ENCODE data around the gene BCAS3. TPM values are rescaled to one million over a fixed set of nuclear protein-coding genes. Genes with fewer than 3 reads are reported as not detected.

The BCAS3 gene
- total and polyA plus RNA-seq, 2 experiments from 2014 or later, result 18.0 to 20.2 TPM

DNA sequence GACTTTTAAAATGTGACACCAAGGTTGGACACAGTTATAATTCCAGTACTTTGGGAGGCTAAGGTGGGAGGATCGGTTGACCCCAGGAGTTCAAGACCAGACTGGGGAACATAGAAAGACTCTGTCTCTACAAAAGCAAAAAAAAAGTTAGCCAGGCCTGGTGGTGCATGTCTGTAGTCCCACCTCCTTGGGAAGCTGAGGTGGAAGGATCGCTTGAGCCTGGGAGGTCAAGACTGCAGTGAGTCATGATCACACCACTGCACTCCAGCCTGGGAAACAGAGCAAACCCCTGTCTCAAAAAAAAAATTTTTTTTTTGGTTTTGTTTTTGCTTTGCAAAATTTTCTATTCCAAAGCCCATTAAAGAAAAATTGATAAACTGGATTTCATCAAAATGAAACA is 281.4 kb downstream of the BCAS3 start:
- Histone ChIP-seq H3K4me3 (no peak overlapping the region), H3K27me3 (replicated peaks; ENCODE audit: insufficient read depth) (no peaks in the 10 kb centered on the region), H3K79me2 (ENCODE audit: insufficient read depth) (no peaks in the 10 kb centered on the region), H2AFZ (no peak overlapping the region), H3K4me1 (ENCODE audit: insufficient read depth) (no peaks in the 10 kb centered on the region), H3K9ac (no peak overlapping the region), H3F3A (ENCODE audit: insufficient read depth) (no peaks in the 10 kb centered on the region), H3K27ac (no peak overlapping the region), H4K20me1 (ENCODE audit: insufficient read depth) (no peaks in the 10 kb centered on the region), H3K36me3 (ENCODE audit: low read depth) (no peaks in the 10 kb centered on the region), H3K4me2 (ENCODE audit: unreplicated experiment) (no peak overlapping the region), H3K9me2 (ENCODE audit: insufficient read depth) (no peaks in the 10 kb centered on the region), H3K9me3 (ENCODE audit: low read depth) (no peaks in the 10 kb centered on the region)
- TF ChIP-seq EZH2phosphoT487 (IDR thresholded peaks at IDR 0.05; ENCODE audit: insufficient read depth, low read depth), result no peak
- TF ChIP-seq EZH2 (IDR thresholded peaks at IDR 0.05; ENCODE audit: insufficient read depth, poor library complexity, severe bottlenecking), result no peak
- WGBS, 2 experiments (ENCODE audit: low coverage in 1 of 2, low lambda C conversion rate in 2 of 2, missing lambda C conversion rate in 2 of 2), result 97 to 100% methylated on average over 2 of the region's 2 CpGs
- DNase-seq, result no peak
- in situ Hi-C loops (cut with MboI), result loop anchor here (25.0 kb wide), 1 partner anchor 603 kb away; no protein-coding TSS in a partner anchor

DNA sequence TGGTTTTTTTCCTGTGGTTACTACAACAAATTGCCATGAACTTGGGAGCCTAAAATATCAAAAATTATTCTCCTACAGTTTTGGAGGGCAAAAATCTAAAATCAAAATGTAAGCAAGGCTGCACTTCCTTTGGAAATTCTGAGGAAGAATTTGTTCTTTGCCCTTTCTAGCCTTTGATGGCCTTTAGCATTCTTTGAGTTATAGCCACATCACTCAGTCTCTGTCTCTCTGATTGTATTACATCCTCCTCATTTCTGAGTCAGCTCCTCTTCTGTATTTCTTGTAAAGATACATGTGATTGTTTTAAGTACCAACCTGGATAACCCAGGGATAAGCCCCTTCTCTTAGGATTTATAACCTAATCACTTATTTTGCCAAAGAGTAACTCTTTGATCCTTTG is 282.0 kb downstream of the BCAS3 start:
- no peaks in the 10 kb centered on the region for H3K79me2 ChIP-seq (ENCODE audit: insufficient read depth)
- H3K9ac ChIP-seq, result no peak overlapping the region
- no peaks in the 10 kb centered on the region for H3K36me3 ChIP-seq (ENCODE audit: low read depth)
- H4K20me1 ChIP-seq (ENCODE audit: insufficient read depth), result no peaks in the 10 kb centered on the region
- no peak overlapping the region for H2AFZ ChIP-seq
- H3K9me2 ChIP-seq (ENCODE audit: insufficient read depth), result no peaks in the 10 kb centered on the region
- H3K27me3 ChIP-seq (replicated peaks; ENCODE audit: insufficient read depth), result no peaks in the 10 kb centered on the region
- no peak for TF ChIP-seq EZH2phosphoT487 (IDR thresholded peaks at IDR 0.05; ENCODE audit: insufficient read depth, low read depth)
- TF ChIP-seq EZH2 (IDR thresholded peaks at IDR 0.05; ENCODE audit: insufficient read depth, poor library complexity, severe bottlenecking), result no peak
- H3K27ac ChIP-seq, result no peak overlapping the region
- H3K4me2 ChIP-seq (ENCODE audit: unreplicated experiment), result no peak overlapping the region
- H3K4me1 ChIP-seq (ENCODE audit: insufficient read depth), result no peaks in the 10 kb centered on the region
- in situ Hi-C loops (cut with MboI), result loop anchor here (25.0 kb wide), 1 partner anchor 603 kb away; no protein-coding TSS in a partner anchor
- H3K4me3 ChIP-seq, result no peak overlapping the region
- no peak for DNase-seq
- peaks cover 5% of the 10 kb centered on the region for H3K9me3 ChIP-seq (ENCODE audit: low read depth)
- H3F3A ChIP-seq (ENCODE audit: insufficient read depth), result no peaks in the 10 kb centered on the region

- H3K9me3 ChIP-seq (ENCODE audit: low read depth), result peaks cover 5% of the 10 kb centered on the region
- no peaks in the 10 kb centered on the region for H4K20me1 ChIP-seq (ENCODE audit: insufficient read depth)
- no peak for TF ChIP-seq EZH2 (IDR thresholded peaks at IDR 0.05; ENCODE audit: insufficient read depth, poor library complexity, severe bottlenecking)
- no peak for TF ChIP-seq EZH2phosphoT487 (IDR thresholded peaks at IDR 0.05; ENCODE audit: insufficient read depth, low read depth)
- no peaks in the 10 kb centered on the region for H3K27me3 ChIP-seq (replicated peaks; ENCODE audit: insufficient read depth)
- no peak overlapping the region for H3K4me2 ChIP-seq (ENCODE audit: unreplicated experiment)
- no peak for DNase-seq
- WGBS, 2 experiments (ENCODE audit: low coverage in 1 of 2, low lambda C conversion rate in 2 of 2, missing lambda C conversion rate in 2 of 2), result 96% methylated on average over 3 of the region's 3 CpGs
- no peak overlapping the region for H3K4me3 ChIP-seq
- no peaks in the 10 kb centered on the region for H3K36me3 ChIP-seq (ENCODE audit: low read depth)
- no peaks in the 10 kb centered on the region for H3F3A ChIP-seq (ENCODE audit: insufficient read depth)
- H3K79me2 ChIP-seq (ENCODE audit: insufficient read depth), result no peaks in the 10 kb centered on the region
- H3K4me1 ChIP-seq (ENCODE audit: insufficient read depth), result no peaks in the 10 kb centered on the region
- in situ Hi-C loops (cut with MboI), result loop anchor here (25.0 kb wide), 1 partner anchor 602 kb away; no protein-coding TSS in a partner anchor
- H3K9ac ChIP-seq, result no peak overlapping the region
- no peak overlapping the region for H3K27ac ChIP-seq
- no peaks in the 10 kb centered on the region for H3K9me2 ChIP-seq (ENCODE audit: insufficient read depth)
- no peak overlapping the region for H2AFZ ChIP-seq
These were observed 282.9 kb downstream of the BCAS3 start for GRCh38 chr17:60960398-60961065.

DNA sequence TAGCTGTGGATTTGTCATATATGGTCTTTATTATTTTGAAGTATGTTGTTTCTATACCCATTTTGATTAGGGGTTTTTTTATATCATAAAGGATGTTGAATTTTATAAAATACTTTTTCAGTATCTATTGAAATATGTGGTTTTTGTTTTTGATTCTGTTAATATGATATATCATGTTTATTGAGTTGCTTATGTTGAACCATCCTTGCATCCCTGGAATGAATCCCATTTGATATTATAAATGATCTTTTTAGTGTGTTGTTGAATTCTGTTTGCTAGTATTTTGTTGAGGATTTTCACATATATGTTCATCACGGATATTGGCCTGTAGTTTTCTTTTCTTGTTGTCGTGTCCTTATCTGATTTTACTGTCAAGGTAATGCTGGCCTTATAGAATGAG is 286.5 kb downstream of the BCAS3 start:
- Histone ChIP-seq H3K36me3 (ENCODE audit: low read depth) (no peaks in the 10 kb centered on the region), H2AFZ (no peak overlapping the region), H3K27me3 (replicated peaks; ENCODE audit: insufficient read depth) (no peaks in the 10 kb centered on the region), H3K9ac (no peak overlapping the region), H3K4me3 (no peak overlapping the region), H3K9me2 (ENCODE audit: insufficient read depth) (no peaks in the 10 kb centered on the region), H3F3A (ENCODE audit: insufficient read depth) (no peaks in the 10 kb centered on the region), H3K27ac (no peak overlapping the region), H4K20me1 (ENCODE audit: insufficient read depth) (no peaks in the 10 kb centered on the region), H3K9me3 (ENCODE audit: low read depth) (peaks cover 5% of the 10 kb centered on the region), H3K79me2 (ENCODE audit: insufficient read depth) (no peaks in the 10 kb centered on the region), H3K4me2 (ENCODE audit: unreplicated experiment) (no peak overlapping the region), H3K4me1 (ENCODE audit: insufficient read depth) (no peaks in the 10 kb centered on the region)
- no peak for DNase-seq
- WGBS, 2 experiments (ENCODE audit: low coverage in 1 of 2, low lambda C conversion rate in 2 of 2, missing lambda C conversion rate in 2 of 2), result 86 to 87% methylated on average over 2 of the region's 2 CpGs
- no peak for TF ChIP-seq EZH2phosphoT487 (IDR thresholded peaks at IDR 0.05; ENCODE audit: insufficient read depth, low read depth)
- TF ChIP-seq EZH2 (IDR thresholded peaks at IDR 0.05; ENCODE audit: insufficient read depth, poor library complexity, severe bottlenecking), result no peak
- in situ Hi-C loops (cut with MboI), result loop anchor here (25.0 kb wide), 1 partner anchor 598 kb away; no protein-coding TSS in a partner anchor
